ENCODE data around the gene MRGPRE.

GRCh38 chr11:3189196-3189843, 42.9 kb downstream of the MRGPRE start:
- TF ChIP-seq POLR2A (IDR thresholded peaks at IDR 0.05) (no peak), CTCF (IDR thresholded peaks at IDR 0.05 in 8 of 11, conservative IDR thresholded peaks at IDR 0.05 in 3 of 11) (no peak)

Data from spleen (tissue), 7 donors.